ENCODE measurements around the gene KRTAP5-8. TPM values are rescaled to one million over a fixed set of nuclear protein-coding genes. Genes with fewer than 3 reads are reported as not detected.
"Not testable (repeated sequence)": the region's sequence is repeated elsewhere in the genome, so short reads cannot be mapped to it uniquely, and the experiment has no call there.

Gene KRTAP5-8
- total RNA-seq, 2 experiments from 2014 or later: 0.24 TPM; not detected in 1

DNA sequence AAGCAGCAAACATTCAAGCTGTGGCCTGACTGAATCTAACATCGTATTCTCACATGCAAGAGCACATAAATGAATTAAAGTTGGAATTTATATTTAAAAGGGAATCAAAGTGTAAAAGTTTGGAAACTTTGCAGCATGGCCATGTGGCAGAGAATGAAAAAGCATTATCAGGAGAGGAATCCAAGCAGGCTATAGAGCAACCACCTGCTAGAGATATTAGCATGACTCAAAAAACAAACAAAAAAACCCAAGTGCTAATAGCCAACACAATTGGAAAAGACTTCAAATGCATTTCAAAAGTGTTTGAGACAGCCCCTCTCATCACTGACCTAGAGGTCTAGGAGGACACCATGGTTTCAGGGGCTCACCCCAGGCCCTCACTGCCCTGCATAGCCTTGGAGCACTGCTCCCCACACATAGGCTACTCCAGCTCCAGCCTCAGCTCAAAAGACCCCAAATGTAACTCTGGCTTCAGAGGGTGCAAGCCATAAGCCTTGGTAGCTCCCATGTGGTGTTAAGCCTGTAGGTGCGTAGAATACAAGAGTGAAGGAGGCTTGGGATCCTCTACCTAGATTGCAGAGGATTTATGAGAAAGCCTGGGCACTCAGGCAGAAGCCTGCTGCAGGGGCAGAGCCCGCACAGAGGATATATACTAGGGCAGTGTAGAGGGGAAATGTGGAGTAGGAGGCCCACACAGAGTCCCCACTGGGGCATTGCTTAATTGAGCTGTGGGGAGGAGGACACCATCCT lies 12.5 kb upstream of the KRTAP5-8 start:
- no peaks in the 10 kb centered on the region for H3K36me3 Mint-ChIP-seq (ENCODE audit: low read depth)
- POLR2A ChIA-PET: no interaction called here
- H3K4me3 Mint-ChIP-seq: no peak overlapping the region
- no peak overlapping the region for H3K27ac Mint-ChIP-seq
- CTCF ChIA-PET: no interaction called here
- no peaks in the 10 kb centered on the region for H3K4me1 Mint-ChIP-seq (ENCODE audit: low read depth)
- H3K27me3 Mint-ChIP-seq (ENCODE audit: low read depth): peaks cover 3% of the 10 kb centered on the region
- DNase-seq: no peak
- H3K9me3 Mint-ChIP-seq (ENCODE audit: insufficient read depth): no peaks in the 10 kb centered on the region
- ATAC-seq: no peak

DNA sequence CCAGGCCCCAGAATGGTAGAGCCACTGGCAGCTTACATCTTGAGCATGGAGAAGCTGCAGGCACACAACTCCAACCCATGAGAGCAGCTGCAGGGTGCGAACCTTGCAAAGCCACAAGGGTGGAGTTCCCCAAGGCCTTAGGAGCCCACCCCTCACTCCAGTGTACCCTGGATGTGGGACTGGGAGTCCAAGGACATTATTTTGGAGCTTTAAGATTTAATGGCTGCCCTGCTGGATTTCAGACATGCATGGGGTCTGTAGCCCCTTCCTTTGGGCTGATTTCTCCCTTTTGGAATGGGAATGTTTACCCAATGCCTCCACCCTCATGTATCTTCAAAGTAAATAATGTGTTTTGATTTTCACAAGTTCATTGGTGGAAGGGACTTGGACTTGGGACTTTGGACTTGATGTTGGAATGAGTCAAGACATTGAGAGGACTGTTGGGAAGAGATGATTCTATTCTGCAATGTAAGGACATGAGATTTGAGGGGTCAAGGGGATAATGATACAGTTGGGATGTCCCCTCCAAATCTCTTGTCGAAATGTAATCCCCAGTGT lies 11.8 kb upstream of the KRTAP5-8 start:
- no peak overlapping the region for H3K4me3 Mint-ChIP-seq
- CTCF ChIA-PET: no interaction called here
- no peaks in the 10 kb centered on the region for H3K9me3 Mint-ChIP-seq (ENCODE audit: insufficient read depth)
- H3K27me3 Mint-ChIP-seq (ENCODE audit: low read depth): peaks cover 6% of the 10 kb centered on the region
- H3K4me1 Mint-ChIP-seq (ENCODE audit: low read depth): no peaks in the 10 kb centered on the region
- no peak for DNase-seq
- ATAC-seq: no peak
- POLR2A ChIA-PET: no interaction called here
- H3K27ac Mint-ChIP-seq: no peak overlapping the region
- H3K36me3 Mint-ChIP-seq (ENCODE audit: low read depth): no peaks in the 10 kb centered on the region

DNA sequence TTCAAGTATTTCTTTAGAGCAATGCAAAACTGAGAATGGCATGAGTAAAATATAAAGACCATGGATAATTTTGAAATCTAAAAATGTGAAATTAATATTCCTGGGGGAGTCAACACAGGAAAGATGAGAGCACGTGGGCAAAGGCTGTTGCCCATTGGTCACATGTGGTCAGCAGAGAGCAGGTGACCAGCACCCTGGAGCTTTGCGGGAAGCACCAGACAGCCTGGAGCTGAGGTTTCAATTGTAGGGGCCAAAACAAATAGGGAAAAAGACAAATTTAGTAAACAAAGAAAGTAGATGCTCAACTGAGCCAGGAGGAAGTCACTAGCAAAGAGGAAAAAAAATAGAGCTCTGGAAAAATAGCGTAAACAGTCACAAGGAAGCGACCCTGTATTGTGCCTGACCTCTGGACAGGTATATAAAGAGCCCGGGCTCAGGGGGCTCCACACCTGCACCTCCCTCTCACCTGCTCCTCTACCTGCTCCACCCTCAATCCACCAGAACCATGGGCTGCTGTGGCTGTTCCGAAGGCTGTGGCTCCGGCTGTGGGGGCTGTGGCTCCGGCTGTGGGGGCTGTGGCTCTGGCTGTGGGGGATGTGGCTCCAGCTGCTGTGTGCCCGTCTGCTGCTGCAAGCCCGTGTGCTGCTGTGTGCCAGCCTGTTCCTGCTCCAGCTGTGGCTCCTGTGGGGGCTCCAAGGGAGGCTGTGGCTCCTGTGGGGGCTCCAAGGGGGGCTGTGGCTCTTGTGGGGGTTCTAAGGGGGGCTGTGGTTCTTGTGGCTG lies 10.8 kb upstream of the KRTAP5-8 start, which contains the start of gene KRTAP5-7:
KRTAP5-7 (plus strand) TSS at position 472 of the 780 bp plus-strand sequence; CDS start at position 506, 34 bp downstream.
- POLR2A ChIA-PET; H3K9me3 Mint-ChIP-seq (ENCODE audit: insufficient read depth); H3K36me3 Mint-ChIP-seq (ENCODE audit: low read depth); ATAC-seq; H3K27me3 Mint-ChIP-seq (ENCODE audit: low read depth); CTCF ChIA-PET; H3K27ac Mint-ChIP-seq; DNase-seq; H3K4me1 Mint-ChIP-seq (ENCODE audit: low read depth); H3K4me3 Mint-ChIP-seq: not testable (repeated sequence)

DNA sequence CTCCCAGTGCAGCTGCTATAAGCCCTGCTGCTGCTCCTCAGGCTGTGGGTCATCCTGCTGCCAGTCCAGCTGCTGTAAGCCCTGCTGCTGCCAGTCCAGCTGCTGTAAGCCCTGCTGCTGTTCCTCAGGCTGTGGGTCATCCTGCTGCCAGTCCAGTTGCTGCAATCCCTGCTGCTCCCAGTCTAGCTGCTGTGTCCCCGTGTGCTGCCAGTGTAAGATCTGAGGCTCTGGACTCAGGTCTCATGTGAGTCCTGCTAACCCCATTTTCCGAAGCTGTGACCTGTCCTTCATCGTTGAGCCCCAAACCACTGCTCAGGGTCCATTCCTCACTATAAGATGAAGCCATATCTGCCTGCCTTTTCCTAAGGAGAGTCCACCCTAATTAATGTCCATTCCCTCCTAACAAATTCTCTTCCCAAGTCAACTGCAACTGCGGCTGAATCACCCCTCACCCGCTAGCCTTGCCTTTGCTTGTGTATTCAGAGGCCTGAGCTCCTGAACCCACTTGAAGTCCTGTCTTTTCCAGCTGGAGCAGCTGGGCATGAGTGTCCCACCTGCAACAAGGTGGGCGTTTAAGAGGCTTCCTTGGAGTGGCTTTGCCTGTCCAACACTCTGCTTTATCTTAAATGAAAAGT lies 10.1 kb upstream of the KRTAP5-8 start:
- no peak overlapping the region for H3K27ac Mint-ChIP-seq
- POLR2A ChIA-PET: no interaction called here
- CTCF ChIA-PET: no interaction called here

DNA sequence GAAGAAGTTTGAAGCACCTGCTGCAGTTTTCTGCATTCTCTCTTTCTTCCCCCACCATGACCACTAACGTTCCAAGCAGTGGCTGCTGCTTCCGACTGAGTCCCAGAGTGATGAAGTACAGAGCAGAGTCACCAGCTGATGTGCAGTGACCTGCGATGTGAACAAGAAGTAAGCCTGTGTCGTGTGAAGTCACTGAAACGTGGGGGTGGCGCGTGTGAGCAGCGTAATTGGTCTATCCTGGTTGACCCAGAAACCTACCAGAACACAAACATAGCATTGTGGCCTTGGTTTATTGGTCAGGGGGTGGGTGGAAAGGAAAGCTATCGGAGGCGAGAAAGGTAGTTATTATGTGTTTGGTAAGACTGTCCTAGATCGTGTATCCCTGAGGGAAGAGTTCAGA lies 7.2 kb upstream of the KRTAP5-8 start:
- H3K9me3 Mint-ChIP-seq (ENCODE audit: insufficient read depth): no peaks in the 10 kb centered on the region
- no peaks in the 10 kb centered on the region for H3K4me1 Mint-ChIP-seq (ENCODE audit: low read depth)
- no peak for ATAC-seq
- ChIA-PET POLR2A (no interaction called here), CTCF (no interaction called here)
- no peak for DNase-seq
- no peak overlapping the region for H3K27ac Mint-ChIP-seq
- H3K4me3 Mint-ChIP-seq: no peak overlapping the region
- H3K36me3 Mint-ChIP-seq (ENCODE audit: low read depth): no peaks in the 10 kb centered on the region
- H3K27me3 Mint-ChIP-seq (ENCODE audit: low read depth): peaks cover 8% of the 10 kb centered on the region

More for the DNA sequence above, 10.1 kb upstream of the KRTAP5-8 start:
- Mint-ChIP-seq H3K4me3 (no peak overlapping the region), H3K27me3 (ENCODE audit: low read depth) (peaks cover 8% of the 10 kb centered on the region), H3K36me3 (ENCODE audit: low read depth) (no peaks in the 10 kb centered on the region), H3K4me1 (ENCODE audit: low read depth) (no peaks in the 10 kb centered on the region), H3K9me3 (ENCODE audit: insufficient read depth) (no peaks in the 10 kb centered on the region)
- DNase-seq (no peak), ATAC-seq (no peak)

DNA sequence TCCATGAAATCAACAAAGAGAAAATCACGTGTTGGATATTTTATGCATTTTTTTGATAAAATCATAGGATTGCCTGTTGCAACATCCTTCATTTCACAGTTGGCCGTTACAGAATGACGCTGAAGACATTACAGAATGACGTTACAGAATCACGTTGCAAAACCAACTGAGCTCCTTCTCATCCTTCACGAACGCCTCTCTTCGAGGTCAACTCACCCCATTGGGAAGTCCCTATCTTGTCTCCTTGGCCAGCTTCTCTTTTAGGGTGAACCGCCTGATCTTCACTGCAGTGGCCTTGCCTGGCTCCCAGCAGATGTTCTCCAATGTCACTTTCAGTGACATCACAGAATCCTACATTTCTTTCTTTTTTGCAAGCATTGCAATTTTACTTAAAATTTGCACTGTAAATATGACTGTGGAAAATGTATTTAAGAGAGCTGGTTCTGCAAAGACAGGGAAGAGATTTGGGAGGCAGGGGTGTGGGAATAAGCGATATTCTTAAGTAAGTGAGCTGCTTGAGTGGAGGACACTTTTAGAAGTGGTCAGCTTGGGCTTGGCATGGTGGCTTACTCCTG lies 5.7 kb upstream of the KRTAP5-8 start:
- POLR2A ChIA-PET: no interaction called here
- no peaks in the 10 kb centered on the region for H3K4me1 Mint-ChIP-seq (ENCODE audit: low read depth)
- no peak for DNase-seq
- CTCF ChIA-PET: no interaction called here
- H3K27me3 Mint-ChIP-seq (ENCODE audit: low read depth): peaks cover 6% of the 10 kb centered on the region
- ATAC-seq: no peak
- no peak overlapping the region for H3K27ac Mint-ChIP-seq
- H3K9me3 Mint-ChIP-seq (ENCODE audit: insufficient read depth): no peaks in the 10 kb centered on the region
- H3K4me3 Mint-ChIP-seq: no peak overlapping the region
- H3K36me3 Mint-ChIP-seq (ENCODE audit: low read depth): no peaks in the 10 kb centered on the region

DNA sequence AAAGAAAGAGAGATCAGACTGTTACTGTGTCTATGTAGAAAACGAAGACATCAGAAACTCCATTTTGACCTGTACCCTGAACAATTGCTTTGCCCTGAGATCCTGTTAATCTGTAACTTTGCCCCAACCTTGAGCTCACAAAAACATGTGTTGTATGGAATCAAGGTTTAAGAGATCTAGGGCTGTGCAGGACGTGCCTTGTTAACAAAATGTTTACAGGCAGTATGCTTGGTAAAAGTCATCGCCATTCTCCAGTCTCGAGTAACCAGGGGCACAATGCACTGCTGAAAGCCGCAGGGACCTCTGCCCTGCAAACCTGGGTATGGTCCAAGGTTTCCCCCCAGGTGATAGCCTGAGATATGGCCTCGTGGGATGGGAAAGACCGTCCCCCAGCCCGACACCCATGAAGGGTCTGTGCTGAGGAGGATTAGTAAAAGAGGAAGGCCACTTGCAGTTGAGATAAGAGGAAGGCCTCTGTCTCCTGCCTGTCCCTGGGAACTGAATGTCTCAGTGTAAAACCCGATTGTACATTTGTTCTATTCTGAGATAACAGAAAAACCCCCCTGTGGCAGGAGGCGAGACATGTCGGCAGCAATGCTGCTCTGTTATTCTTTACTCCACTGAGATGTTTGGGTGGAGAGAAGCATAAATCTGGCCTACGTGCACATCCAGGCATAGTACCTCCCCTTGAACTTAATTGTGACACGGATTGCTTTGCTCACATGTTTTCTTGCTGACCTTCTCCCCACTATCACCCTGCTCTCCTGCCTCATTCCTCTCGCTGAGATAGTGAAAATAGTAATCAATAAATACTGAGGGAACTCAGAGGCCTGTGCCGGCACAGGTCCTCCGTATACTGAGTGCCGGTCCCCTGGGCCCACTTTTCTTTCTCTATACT lies 2.9 kb upstream of the KRTAP5-8 start:
- ATAC-seq; DNase-seq; H3K27me3 Mint-ChIP-seq (ENCODE audit: low read depth); H3K9me3 Mint-ChIP-seq (ENCODE audit: insufficient read depth); H3K36me3 Mint-ChIP-seq (ENCODE audit: low read depth); H3K4me3 Mint-ChIP-seq; H3K27ac Mint-ChIP-seq; H3K4me1 Mint-ChIP-seq (ENCODE audit: low read depth); CTCF ChIA-PET; POLR2A ChIA-PET: not testable (repeated sequence)

DNA sequence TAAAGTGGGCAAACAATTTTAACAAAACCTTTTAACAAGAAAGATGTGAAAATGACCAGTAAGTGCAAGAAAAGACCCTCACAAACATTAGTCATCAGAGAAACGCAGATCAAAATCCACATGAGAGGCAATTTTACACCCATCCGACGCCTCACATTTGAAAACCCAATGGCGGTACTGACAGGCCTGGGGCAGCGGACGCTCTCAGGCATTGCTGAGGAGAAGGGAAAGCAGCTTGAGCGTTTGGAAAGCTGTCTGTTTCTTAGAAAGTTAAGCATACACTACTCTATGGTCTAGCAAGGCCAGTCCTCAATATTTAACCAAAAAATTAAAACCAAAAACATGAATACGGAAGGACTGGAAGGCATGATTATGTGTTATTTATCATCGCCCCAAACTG lies 2.0 kb upstream of the KRTAP5-8 start:
- ChIA-PET CTCF (no interaction called here), POLR2A (no interaction called here)
- Mint-ChIP-seq H3K4me3 (no peak overlapping the region), H3K4me1 (ENCODE audit: low read depth) (no peaks in the 10 kb centered on the region), H3K27ac (no peak overlapping the region), H3K9me3 (ENCODE audit: insufficient read depth) (no peaks in the 10 kb centered on the region), H3K36me3 (ENCODE audit: low read depth) (no peaks in the 10 kb centered on the region), H3K27me3 (ENCODE audit: low read depth) (peaks cover 2% of the 10 kb centered on the region)
- DNase-seq (no peak), ATAC-seq (no peak)

DNA sequence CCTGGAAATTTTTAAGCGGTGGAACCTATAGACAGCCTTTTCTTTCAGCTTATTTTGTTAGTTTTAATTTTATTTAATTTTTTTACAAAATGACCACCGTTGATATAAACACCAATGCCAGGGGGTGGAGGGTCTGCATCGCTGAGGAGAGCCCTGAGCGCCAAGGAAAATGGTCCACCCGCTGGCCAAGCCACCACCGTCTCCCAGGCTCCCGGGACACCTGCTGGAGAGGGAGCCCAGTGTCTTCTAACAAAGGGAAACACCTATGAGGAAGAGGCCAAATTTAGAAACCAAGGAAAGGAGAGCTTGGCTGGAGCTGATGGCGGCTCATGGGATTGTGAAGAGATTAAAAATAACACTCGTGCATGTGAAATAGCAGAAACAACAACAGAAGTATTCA lies 288 bp upstream of the KRTAP5-8 start:
- ATAC-seq (no peak), DNase-seq (no peak)
- Mint-ChIP-seq H3K27me3 (ENCODE audit: low read depth) (no peaks in the 10 kb centered on the region), H3K4me3 (no peak overlapping the region), H3K9me3 (ENCODE audit: insufficient read depth) (no peaks in the 10 kb centered on the region), H3K36me3 (ENCODE audit: low read depth) (no peaks in the 10 kb centered on the region), H3K27ac (no peak overlapping the region), H3K4me1 (ENCODE audit: low read depth) (no peaks in the 10 kb centered on the region)
- POLR2A ChIA-PET: no interaction called here
- CTCF ChIA-PET: no interaction called here

DNA sequence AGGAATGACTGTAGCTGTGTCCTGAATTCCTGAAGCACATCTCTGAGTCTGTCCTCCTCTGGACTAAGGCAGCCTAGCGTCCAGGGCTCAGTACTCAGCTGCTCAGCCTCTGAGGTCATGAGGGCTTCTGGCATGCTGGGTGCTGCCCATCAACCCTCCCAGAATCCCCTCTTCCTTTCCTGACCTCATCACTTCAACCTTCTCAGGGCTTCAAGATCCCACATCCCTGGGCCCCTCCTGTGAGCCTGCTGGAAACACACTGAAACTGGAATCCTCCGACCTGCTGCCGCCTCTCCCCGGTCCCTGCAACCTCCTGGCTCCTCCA lies 803 bp downstream of the KRTAP5-8 start:
- no peaks in the 10 kb centered on the region for H3K36me3 Mint-ChIP-seq (ENCODE audit: low read depth)
- peaks cover 7% of the 10 kb centered on the region for H3K4me1 Mint-ChIP-seq (ENCODE audit: low read depth)
- DNase-seq: no peak
- H3K9me3 Mint-ChIP-seq (ENCODE audit: insufficient read depth): no peaks in the 10 kb centered on the region
- POLR2A ChIA-PET: no interaction called here
- CTCF ChIA-PET: no interaction called here
- no peak overlapping the region for H3K27ac Mint-ChIP-seq
- no peaks in the 10 kb centered on the region for H3K27me3 Mint-ChIP-seq (ENCODE audit: low read depth)
- H3K4me3 Mint-ChIP-seq: no peak overlapping the region
- no peak for ATAC-seq

DNA sequence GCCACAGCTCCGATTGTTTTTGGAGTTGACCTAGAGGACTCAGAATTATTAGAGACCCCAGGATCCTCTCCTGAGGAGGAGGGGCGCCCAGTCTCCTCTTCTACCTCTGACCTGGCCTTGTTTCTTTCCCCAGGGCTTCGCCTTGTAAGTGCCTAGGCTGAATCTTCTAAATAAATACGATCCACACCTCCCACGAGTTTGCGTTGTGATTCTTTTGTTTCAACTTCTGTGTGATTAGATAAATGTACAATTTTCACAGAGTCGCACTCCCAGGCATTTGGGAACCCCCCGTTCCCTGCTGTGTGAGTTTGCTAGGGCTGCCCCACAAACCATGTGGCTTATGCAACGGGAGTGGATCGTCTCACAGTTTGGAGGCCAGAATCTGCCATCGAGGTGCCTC lies 1.2 kb downstream of the KRTAP5-8 start:
- no peak overlapping the region for H3K4me3 Mint-ChIP-seq
- no peak overlapping the region for H3K27ac Mint-ChIP-seq
- POLR2A ChIA-PET: no interaction called here
- no peaks in the 10 kb centered on the region for H3K36me3 Mint-ChIP-seq (ENCODE audit: low read depth)
- H3K27me3 Mint-ChIP-seq (ENCODE audit: low read depth): no peaks in the 10 kb centered on the region
- CTCF ChIA-PET: no interaction called here
- DNase-seq (no peak), ATAC-seq (no peak)
- H3K4me1 Mint-ChIP-seq (ENCODE audit: low read depth): peaks cover 11% of the 10 kb centered on the region
- H3K9me3 Mint-ChIP-seq (ENCODE audit: insufficient read depth): no peaks in the 10 kb centered on the region
